ENCODE results near the gene ZCWPW2.

ZCWPW2 gene

DNA sequence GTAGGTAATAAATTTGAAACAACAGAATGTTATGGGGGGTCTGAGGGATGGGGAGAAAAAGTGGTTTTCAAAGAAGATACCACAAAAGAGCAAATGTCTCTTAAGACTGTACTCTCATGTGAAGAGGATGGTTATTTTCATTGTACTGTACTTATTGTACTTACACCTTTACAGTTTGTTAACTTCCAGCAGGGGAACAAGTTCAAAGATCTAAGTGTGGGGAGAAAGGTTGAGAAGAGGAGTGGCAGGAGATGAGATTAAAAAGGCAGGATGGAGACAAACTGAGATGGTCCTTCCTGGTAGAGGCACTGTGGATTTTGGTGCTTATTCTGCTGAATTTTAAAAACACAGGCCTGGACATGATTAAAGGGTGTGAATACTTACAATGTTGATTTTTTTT is 5.4 kb upstream of the ZCWPW2 start:
- no peaks in the 10 kb centered on the region for H3K27me3 ChIP-seq (replicated peaks; ENCODE audit: control insufficient read depth, insufficient read depth, low read length)
- TF ChIP-seq, protein P1, sequence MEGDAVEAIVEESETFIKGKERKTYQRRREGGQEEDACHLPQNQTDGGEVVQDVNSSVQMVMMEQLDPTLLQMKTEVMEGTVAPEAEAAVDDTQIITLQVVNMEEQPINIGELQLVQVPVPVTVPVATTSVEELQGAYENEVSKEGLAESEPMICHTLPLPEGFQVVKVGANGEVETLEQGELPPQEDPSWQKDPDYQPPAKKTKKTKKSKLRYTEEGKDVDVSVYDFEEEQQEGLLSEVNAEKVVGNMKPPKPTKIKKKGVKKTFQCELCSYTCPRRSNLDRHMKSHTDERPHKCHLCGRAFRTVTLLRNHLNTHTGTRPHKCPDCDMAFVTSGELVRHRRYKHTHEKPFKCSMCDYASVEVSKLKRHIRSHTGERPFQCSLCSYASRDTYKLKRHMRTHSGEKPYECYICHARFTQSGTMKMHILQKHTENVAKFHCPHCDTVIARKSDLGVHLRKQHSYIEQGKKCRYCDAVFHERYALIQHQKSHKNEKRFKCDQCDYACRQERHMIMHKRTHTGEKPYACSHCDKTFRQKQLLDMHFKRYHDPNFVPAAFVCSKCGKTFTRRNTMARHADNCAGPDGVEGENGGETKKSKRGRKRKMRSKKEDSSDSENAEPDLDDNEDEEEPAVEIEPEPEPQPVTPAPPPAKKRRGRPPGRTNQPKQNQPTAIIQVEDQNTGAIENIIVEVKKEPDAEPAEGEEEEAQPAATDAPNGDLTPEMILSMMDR (IDR thresholded peaks at IDR 0.05; ENCODE audit: insufficient read depth, low read length, poor library complexity, severe bottlenecking) = no peak
- H3K36me3 ChIP-seq (ENCODE audit: control insufficient read depth, insufficient read depth, low read length) = peaks cover 1% of the 10 kb centered on the region; the same call in 1 of the 2 replicates
- H3K4me3 ChIP-seq (replicated peaks; ENCODE audit: low read depth, low read length) = no peak overlapping the region
- no peak for DNase-seq (ENCODE audit: extremely low read depth, insufficient read length)

DNA sequence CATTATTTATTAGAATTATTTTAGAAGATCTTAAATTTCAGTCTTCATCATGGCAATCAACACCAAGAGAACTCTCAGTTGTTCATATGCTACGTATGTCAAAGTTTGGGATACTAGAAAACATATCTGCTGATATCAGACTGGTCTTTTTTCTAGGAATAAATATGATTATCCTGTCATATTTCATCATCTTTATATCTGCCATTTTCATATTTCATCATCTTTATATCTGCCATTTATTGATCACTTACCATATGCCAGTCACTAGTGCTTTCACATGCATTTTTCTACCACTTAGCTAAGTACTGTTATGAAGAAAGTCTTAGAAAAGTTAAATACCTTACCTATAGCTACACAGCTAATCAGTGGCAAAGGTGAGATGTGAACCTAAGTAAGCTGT is 2.8 kb upstream of the ZCWPW2 start:
- no peak for DNase-seq (ENCODE audit: extremely low read depth, insufficient read length)
- no peaks in the 10 kb centered on the region for H3K27me3 ChIP-seq (replicated peaks; ENCODE audit: control insufficient read depth, insufficient read depth, low read length)
- H3K4me3 ChIP-seq (replicated peaks; ENCODE audit: low read depth, low read length) = no peak overlapping the region
- H3K36me3 ChIP-seq (ENCODE audit: control insufficient read depth, insufficient read depth, low read length) = no peaks in the 10 kb centered on the region; the same call in 1 of the 2 replicates
- TF ChIP-seq, protein P1 (IDR thresholded peaks at IDR 0.05; ENCODE audit: insufficient read depth, low read length, poor library complexity, severe bottlenecking) = no peak

DNA sequence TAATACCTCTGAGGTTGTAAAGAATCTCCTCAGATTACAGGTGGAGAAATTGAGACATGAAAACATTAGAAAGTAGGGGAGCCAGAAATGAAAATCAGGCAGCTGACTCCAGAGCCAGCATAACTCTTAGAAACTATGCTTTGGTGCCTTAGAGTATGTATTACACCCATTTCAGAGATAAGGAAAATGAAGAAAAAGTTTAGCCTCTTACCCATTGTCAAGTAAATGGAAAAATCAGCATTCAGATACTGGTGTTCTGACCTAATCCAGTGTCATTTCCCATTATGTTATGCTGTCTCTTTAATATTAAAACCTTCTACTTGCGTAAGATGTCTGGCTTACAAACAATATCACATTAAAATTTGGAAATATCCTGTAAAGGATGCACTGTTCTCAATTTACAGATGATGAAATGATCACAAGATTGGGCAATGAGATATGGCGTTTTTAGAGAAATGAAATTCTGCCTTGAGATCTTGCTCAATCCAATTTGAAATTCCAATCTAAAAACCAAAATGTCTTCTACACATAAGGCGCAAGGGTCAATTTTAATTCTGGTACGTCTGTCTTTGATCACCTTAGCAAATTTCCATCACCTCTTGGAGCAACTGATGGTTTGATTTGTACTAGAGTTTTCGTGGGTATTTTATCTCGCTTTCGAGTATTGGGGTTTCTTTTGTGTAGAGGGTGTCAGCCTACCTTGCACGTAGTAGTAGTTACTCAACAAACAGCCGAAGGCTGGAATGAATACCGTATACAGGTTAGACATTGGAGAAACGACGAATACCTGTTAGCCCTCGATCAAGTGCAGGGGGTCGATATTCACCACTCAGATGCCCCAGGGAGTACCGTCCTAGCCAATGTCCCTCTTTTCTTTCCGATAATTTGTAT is 902 bp upstream of the ZCWPW2 start:
- TF ChIP-seq, protein P1 (IDR thresholded peaks at IDR 0.05; ENCODE audit: insufficient read depth, low read length, poor library complexity, severe bottlenecking) = no peak
- Histone ChIP-seq H3K27me3 (replicated peaks; ENCODE audit: control insufficient read depth, insufficient read depth, low read length) (no peaks in the 10 kb centered on the region), H3K4me3 (replicated peaks; ENCODE audit: low read depth, low read length) (peak overlapping the region; percentile 78), H3K36me3 (ENCODE audit: control insufficient read depth, insufficient read depth, low read length) (no peaks in the 10 kb centered on the region; the same call in 1 of the 2 replicates)
- no peak for DNase-seq (ENCODE audit: extremely low read depth, insufficient read length)

DNA sequence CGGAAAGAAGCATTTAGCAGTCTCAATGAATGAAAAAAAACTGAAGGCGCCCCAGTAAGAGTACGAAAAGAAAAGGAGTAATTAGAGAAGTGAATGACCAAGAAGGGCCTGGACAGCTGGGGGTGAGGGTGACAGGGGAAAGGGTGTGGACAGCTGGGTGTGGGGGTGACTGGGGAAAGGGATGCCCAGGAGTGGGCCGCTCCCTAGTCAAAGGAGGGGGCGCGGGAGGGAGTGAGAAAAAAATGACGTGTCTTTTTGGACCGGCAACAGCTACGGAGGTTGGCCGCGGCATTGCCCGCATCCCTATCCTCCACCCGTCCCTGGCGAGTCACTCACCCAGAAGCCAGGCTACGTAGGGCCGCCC is 274 bp upstream of the ZCWPW2 start:
- DNase-seq (ENCODE audit: extremely low read depth, insufficient read length) = no peak
- Histone ChIP-seq H3K36me3 (ENCODE audit: control insufficient read depth, insufficient read depth, low read length) (no peaks in the 10 kb centered on the region; the same call in 1 of the 2 replicates), H3K4me3 (replicated peaks; ENCODE audit: low read depth, low read length) (peak overlapping the region; percentile 78)

GRCh38 chr3:28349469-28350000 is 1.0 kb downstream of the ZCWPW2 start:
- TF ChIP-seq, protein P1 (IDR thresholded peaks at IDR 0.05; ENCODE audit: insufficient read depth, low read length, poor library complexity, severe bottlenecking) = no peak
- DNase-seq (ENCODE audit: extremely low read depth, insufficient read length) = no peak
- no peaks in the 10 kb centered on the region for H3K27me3 ChIP-seq (replicated peaks; ENCODE audit: control insufficient read depth, insufficient read depth, low read length)
- no peaks in the 10 kb centered on the region; the same call in 1 of the 2 replicates for H3K36me3 ChIP-seq (ENCODE audit: control insufficient read depth, insufficient read depth, low read length)
- peak overlapping the region; percentile 78 for H3K4me3 ChIP-seq (replicated peaks; ENCODE audit: low read depth, low read length)

More for the DNA sequence above, 274 bp upstream of the ZCWPW2 start:
- TF ChIP-seq, protein P1 (IDR thresholded peaks at IDR 0.05; ENCODE audit: insufficient read depth, low read length, poor library complexity, severe bottlenecking) = no peak
- H3K27me3 ChIP-seq (replicated peaks; ENCODE audit: control insufficient read depth, insufficient read depth, low read length) = no peaks in the 10 kb centered on the region

Data from GM06990 (cell line).